Endothelial cell of umbilical vein (primary cell): ENCODE results near the gene LHX2. TPM values are rescaled to one million over a fixed set of nuclear protein-coding genes. Genes with fewer than 3 reads are reported as not detected.

ENCODE experiments used
- polyA plus RNA-seq, 4 experiments: library from polyadenylated mRNA; depleted of rRNA in 3 of 4; stranded (reverse) in 3 of 4; unstranded in 1 of 4; fragments of >200 nt; gene quantifications; 2 replicates each; pipeline versions ENCODE4 v1.2.1 to v1.2.3, GENCODE V29; 2011 to 2012; ENCODE audit warnings: missing spikeins in 1 of 4
- total RNA-seq: library from RNA; stranded (reverse); gene quantifications from 2 replicates; pipeline ENCODE4 v1.2.3, GENCODE V29; 2021

LHX2 gene
- total and polyA plus RNA-seq, 2 donors (not counting 3 experiments of a cell fraction or from before 2014, with no cell fraction given) = not detected

Other genes starting within 250 kb of the LHX2 start
- gene DENND1A, start 81.6 kb upstream of the LHX2 start, total RNA-seq = 15.7 and 18.5 TPM in 2 replicates
- gene DENND1A, start 81.6 kb upstream of the LHX2 start, polyA plus RNA-seq = 23.6 and 24.5 TPM in 2 replicates
- gene NEK6, start 246.2 kb downstream of the LHX2 start, total RNA-seq = 65.9 and 67.1 TPM in 2 replicates
- 64.3 and 96.1 TPM in 2 replicates for gene NEK6, start 246.2 kb downstream of the LHX2 start, polyA plus RNA-seq